HG03442 (cell line): ENCODE measurements around the gene WNK1.

Source experiments
- ATAC-seq: cut with Tn5 transposase; IDR thresholded peaks from one replicate; pipeline ENCODE4 v1.9.1; 2021; ENCODE audit warnings: mild to moderate bottlenecking, moderate library complexity; ENCODE audit not compliant: unreplicated experiment

WNK1 gene

DNA sequence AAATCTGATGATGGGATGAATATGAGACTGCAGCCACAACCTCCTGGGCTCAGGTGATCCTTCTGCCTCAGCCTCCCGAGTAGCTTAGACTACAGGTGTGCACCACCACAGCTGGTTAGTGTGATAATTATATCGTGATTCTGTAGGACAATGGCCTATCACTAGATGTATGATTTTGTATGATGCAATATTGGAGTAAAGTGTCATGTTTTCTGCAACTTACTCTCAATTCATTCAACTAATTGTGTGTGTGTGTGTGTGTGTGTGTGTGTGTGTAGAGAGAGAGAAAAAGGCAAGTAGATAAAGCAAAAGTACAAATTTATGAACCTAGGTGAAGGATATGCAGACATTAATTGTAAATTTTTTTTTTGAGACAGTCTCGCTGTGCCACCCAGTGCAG is 186.4 kb downstream of the WNK1 start:
- no peak for ATAC-seq

DNA sequence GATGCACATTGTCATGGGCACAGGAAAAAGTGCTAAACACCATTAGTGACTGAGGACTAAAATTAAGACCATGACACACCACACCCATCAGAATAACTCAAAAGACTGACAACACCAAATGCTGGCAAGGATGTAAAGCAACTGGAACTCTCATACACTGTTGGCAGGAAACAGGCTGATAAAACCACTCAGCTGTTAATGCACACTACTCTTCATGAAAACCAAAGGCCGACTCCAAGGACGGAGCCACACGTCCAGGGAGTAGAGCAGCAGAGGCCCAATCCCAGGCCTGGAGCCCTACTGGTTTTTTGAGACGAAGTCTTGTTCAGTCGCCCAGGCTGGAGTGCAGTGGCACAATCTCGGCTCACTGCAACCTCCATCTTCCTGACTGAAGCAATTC is 190.7 kb downstream of the WNK1 start:
- no peak for ATAC-seq

DNA sequence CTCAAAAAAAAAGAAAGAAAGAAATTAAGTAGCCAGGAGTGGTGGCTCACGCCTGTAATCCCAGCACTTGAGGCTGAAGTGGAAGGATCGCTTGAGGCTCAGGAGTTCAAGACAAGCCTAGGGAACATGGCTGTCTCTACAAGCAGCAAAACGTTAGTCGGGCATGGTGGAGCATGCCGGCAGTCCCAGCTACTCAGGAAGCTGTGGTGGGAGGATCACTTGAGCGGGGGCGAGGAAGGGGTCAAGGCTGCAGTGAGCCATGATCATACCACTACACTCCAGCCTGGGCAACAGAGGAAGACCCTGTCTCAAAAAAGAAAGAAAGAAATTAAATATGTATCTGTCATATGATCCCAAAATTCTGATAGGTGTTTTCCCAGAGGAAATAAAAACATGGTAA is 191.8 kb downstream of the WNK1 start:
- no peak for ATAC-seq

DNA sequence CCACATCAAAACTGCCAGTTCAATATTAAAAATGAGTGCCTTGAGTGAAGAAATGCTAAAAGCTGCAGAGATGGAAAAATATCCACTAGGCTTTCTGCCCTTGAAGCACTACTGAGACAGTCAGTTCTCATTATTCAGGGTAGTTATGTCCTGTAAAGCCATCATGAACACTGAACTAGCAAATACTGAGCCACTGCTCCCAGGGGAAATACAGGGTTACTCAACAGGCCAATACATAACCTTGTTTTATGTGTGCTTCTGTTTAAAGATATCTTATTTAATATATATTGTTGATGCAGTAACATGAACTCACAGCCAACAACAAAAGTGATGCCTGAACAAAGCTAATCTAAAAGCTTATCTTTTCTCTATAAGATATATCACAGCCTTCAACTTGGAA is 193.8 kb downstream of the WNK1 start:
- ATAC-seq = no peak

GRCh38 chr12:946631-947030 is 194.3 kb downstream of the WNK1 start:
- ATAC-seq = no peak

DNA sequence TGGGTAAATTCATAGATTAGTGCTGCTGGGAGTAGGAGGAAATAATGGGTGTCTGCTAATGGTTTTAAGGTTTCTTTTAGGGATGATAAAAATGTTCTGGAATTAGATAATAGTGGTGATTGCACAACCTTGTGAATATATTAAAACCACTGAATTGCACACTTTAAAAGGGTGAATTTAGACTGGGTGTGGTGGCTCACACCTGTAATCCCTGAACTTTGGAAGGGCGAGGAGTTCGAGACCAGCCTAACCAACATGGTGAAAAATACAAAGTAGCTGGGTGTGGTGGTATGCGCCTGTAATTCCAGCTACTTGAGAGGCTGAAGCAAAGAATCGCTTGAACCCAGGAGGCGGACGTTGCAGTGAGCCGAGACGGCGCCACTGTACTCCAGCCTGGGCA is 195.9 kb downstream of the WNK1 start:
- ATAC-seq = no peak

DNA sequence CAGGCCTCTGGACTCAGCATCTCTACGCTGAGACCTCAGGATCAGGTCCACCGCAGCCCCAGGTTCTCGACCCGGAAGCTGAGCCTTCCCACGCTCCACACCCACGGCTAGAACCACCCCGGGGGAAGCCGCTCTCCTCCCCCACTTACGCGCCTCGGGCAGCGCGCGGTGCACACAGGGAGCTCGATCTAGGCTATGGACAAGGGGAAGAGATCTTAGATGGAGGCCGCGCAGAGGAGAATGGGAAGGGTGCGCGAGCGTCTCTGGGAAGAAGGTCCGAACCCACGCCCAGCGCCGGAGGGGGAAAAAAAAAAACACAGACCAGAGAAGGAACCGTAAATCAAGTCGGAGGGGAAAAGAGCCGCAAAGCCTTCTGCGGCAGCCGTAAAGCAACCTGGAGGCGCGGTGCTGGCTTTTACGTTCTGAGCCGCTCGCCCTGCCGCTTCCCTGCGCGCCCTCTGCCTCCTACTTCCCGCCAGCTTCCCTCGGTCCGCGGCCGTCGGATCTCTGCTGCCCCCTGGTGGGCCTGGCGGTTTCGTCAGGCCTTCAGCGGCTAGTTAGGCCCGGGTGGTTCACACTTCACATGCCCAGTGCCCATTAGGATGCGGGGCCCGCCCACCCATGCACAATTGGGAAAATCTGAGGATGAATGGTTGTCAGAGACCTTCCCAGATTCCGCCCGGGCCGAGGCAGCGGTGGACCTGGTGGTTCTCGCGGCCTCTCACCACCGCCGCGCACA is 197.2 kb downstream of the WNK1 start, which contains the start of gene RAD52:
Gene RAD52 (minus strand): TSS at position 242 of the 739 bp plus-strand sequence. CDS start 16,636 bp downstream, outside the sequence.
- peak; percentile 83 for ATAC-seq

DNA sequence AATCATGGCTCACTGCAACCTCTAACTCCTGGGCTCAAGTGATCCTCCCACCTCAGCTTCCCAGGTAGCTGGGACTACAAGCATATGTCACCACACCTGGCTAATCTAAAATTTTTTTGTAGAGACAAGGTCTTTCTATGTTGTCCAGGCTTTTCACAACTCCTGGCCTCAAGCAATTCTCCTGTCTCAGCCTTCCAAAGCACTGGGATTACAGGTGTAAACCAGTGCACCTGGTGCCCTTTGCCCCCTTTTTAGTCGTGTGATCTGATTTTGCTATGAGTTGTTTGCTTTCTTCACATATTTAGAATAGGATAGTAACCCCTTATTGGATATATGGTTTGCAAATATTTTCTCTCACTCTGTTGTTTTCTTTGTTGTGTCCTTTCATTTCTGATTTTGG is 198.8 kb downstream of the WNK1 start:
- no peak for ATAC-seq

- no peak for ATAC-seq
These were observed 201.4 kb downstream of the WNK1 start for GRCh38 chr12:953776-954175.

- no peak for ATAC-seq
These were observed 202.4 kb downstream of the WNK1 start for GRCh38 chr12:954741-955140.

GRCh38 chr12:955939-956338 is 203.6 kb downstream of the WNK1 start:
- ATAC-seq = no peak

DNA sequence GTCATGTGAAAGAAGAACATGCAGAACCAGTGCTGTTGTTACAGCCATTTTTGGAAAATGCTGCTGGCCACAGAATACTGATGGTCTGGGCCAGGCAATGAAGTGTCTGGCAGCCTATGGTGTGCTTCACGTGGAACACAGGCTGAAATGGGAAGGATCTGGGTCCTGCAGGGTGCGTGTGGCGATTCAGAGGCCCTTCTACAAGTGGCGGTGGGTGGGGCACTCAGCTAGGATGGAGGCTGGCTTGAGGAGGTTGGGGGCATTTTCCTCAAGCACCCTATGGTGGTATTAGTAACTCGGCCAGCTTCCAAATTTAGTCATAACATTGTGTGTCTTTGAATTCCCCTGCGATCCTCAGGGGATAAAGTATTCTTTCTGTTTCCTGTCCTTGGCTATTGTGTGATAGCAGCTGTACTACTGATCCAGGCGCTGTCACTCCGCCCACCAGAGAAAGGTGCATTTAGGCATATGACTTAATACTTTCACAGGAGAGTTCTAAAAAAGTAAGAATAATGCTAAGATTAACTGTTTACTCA is 206.3 kb downstream of the WNK1 start:
- ATAC-seq = peak; percentile 52
